A673 (cell line): ENCODE measurements around the gene NCAPG2.

ENCODE experiments used
- CTCF ChIP-seq: fragments of 300-800, 200-600 bp; sonication (generic); conservative IDR thresholded peaks from 2 replicates; pipeline ENCODE4 v1.5.1; 2017; ENCODE audit warnings: low read depth, mild to moderate bottlenecking, antibody characterized with exemption, low read length, moderate library complexity, mixed read lengths
- EZH2 ChIP-seq: fragments of 200-600 bp; sonication (generic); IDR thresholded peaks from 2 replicates; pipeline ENCODE4 v1.6.1; 2017; ENCODE audit warnings: borderline replicate concordance, low read depth, mild to moderate bottlenecking, mixed read lengths, antibody characterized with exemption, low read length; ENCODE audit not compliant: poor library complexity, severe bottlenecking

- TF ChIP-seq CTCF (no peak), EZH2 (no peak)
Observed at GRCh38 chr7:158747408-158747807, 42.8 kb upstream of the NCAPG2 start.
